CD1c-positive myeloid dendritic cell (primary cell): ENCODE data around the gene PTGR3.

ENCODE experiments used
- DNase-seq: peaks from one replicate; pipeline ENCODE4 v3.0.0-alpha.2; 2016; ENCODE audit errors: extremely low spot score

PTGR3 gene, protein sequence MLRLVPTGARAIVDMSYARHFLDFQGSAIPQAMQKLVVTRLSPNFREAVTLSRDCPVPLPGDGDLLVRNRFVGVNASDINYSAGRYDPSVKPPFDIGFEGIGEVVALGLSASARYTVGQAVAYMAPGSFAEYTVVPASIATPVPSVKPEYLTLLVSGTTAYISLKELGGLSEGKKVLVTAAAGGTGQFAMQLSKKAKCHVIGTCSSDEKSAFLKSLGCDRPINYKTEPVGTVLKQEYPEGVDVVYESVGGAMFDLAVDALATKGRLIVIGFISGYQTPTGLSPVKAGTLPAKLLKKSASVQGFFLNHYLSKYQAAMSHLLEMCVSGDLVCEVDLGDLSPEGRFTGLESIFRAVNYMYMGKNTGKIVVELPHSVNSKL

DNA sequence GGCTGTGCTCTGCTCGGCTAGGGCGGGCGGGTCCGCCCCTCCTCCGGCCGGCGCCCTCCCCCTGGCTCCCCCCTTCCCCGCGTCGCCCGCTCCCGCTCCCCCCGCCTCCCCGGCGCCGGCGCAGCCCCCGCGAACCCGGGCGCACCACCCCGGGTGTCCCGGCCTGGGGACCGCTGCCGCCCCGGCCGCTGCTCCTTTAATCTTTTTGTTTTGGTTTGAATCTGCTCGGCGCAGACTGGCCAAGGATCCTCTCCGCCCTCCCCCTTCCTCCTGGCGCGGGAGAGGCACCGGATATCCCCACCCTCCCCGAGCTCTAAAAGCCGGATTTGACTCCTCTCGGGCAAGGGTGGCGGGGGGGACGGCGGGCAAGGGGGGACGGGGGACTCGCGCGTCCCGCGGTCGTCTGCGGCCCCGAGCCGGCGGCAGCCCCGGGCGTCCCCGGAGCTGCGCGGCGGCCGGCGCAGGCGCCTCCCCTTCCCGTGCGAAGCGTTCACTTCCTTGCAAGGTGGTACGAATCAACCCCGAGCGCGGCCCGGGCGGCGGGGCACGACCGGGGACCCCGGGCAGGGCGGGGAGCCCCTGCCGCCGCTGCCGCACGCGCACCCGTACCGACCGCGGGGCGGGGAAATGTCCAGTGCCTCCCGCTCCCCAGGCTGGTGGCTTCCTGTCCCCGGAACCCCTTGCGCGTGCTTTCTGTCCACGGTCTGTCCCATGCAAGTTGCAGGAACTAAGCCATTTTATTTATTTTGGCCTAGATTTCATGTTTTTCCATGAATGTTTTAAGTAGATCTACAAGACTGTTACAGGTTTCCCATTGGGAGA is at the start of gene PTGR3:
PTGR3 (minus strand) TSS at position 11 of the 822 bp plus-strand sequence. CDS start 81 bp downstream, outside the sequence.
- DNase-seq, result peak; percentile 82

DNA sequence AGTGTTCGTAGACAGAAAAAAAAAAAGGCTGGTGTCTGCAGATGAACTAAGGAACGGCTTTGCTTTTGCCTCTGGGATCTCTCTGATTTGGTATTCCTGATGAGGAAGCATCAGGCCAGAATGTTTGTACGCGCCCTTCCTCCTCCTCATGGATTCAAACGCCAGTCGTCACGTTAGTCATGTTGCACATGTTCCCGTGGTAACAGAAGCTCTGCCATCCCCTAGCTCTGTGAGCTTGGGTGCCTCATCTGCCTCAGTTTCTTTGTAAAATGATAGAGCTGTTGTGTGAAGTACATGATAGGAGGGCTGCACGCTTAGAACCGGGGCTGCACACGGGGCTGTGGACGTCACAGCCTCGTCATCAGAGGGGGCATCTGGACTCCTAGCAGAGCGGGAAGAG is 48.7 kb upstream of the PTGR3 start:
- DNase-seq, result no peak

DNA sequence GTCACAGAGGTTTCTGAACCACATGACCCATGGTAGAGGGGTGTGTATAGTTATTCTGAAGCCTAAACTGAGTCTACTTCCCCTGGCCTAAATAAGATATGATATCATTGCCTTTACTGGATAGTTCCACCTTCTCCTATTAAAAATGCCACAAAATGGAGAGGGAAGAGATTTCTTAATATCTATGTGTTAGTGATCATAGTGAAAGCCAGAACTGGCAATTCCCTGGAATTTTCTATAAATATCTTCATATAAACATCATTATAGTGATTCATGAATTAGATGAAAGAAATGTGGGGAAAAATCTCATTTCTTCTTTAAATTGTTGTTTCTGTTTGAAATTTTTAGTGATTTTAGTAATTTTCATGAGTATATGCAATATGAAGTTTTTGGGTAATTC is 47.4 kb upstream of the PTGR3 start:
- DNase-seq, result no peak

DNA sequence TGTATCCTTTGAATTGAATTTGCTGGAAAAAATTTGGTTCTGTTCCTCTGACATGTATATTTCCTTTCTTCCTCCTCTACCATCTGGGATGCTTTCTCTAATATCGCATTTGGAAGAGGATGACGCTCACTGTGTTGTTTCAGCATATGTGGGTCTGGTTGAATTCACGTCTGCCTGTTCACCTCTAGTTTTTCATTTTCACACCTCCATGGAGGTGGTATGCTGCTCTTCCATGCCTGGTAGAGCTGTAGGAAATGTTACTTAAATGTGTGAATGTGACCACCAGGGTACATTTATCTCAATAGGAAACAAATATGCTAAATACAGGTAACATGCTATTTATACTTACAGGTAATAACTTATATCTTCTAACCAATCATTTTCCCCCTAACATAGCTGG is 46.2 kb upstream of the PTGR3 start:
- no peak for DNase-seq

DNA sequence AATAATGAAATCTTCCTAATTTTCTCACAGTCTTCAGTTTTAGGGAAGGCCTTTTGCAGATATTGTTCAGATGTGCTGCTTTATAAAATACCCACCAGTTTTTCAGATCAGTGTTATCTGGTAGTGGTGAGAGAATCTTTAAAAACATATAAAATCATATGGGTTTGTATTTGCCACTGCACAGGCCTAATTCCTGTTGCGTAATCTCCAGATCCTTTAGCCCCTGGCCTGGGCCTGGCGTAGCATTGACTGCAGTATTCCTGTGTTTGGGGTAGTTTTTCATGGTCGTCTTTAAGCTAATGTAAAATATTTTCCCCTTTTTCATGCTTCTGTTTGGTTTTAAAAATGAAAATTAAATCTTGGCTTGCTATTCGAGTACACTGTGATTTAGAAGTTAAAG is 44.8 kb upstream of the PTGR3 start:
- DNase-seq, result no peak

DNA sequence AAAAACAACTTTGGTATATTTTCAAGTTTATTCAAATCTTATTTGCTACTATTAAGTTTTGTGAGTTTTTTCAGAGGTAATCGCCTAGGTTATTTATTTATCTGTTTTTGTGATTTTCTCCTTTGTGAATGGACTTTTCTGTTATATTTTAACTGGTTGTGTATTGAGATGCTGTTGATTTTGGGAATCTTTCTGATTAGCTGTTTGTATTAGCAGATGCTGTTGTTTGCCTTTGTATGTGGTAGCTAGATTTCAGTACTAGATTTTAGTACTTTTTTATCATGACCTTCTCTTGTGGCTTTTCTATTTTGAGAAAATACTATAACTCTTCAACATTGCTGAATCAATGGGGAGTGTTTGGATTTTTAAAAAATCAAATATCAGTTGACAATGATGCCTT is 44.1 kb upstream of the PTGR3 start:
- DNase-seq, result no peak

DNA sequence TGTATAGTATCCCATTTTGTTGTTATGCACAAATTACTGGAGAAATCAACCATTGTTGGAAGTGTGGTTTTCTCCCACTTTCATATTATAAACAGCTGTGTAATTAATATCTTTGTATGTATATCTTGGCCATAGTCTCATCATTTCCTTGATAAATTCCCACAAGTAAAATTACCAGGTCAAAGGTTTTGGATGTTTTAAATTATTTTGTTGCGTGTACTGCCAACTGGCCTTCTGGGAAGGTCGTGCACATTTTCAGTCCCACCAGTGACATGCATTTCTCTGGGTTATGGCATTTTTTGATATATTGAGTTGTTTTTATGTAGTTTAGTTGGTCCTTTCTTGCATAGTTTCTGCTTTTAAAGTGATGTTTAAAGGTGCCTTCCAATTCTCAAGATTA is 43.2 kb upstream of the PTGR3 start:
- no peak for DNase-seq

DNA sequence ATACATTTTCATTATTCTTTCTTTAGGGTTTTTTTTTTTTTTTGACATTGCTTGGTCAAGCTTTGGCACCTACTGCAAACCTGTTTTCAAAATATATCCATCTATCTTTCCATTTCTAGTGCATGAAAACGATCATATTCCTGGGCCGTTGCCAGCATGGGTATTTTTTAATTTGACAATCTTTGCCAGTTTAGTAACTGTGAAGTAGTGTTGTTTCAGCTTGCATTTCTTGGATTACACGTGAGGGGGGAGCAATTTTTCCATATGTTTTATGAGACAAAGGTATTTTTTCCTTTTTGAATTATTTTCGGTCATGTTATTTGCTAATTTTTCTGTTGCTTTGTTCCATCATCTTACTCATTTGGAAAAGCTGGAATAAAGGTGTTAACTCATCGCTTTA is 42.5 kb upstream of the PTGR3 start:
- DNase-seq, result no peak

DNA sequence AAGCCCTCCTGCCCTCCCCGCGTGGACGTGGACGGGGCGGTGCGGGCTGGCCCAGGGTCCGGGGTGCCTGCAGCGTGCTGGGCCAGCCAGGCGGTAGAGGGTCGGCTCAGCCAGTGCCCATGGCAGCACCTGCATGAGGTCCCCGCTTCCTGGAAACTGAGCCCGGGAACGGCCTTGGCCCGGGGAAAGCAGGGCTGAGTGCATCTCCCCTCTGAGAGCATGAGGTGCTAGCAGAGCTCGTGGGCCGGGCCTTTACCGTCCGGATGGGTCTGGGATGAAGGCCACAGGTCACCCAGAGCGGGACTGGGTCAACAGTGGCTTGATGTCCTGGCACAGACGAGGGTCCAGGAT is 41.5 kb upstream of the PTGR3 start:
- DNase-seq, result no peak

DNA sequence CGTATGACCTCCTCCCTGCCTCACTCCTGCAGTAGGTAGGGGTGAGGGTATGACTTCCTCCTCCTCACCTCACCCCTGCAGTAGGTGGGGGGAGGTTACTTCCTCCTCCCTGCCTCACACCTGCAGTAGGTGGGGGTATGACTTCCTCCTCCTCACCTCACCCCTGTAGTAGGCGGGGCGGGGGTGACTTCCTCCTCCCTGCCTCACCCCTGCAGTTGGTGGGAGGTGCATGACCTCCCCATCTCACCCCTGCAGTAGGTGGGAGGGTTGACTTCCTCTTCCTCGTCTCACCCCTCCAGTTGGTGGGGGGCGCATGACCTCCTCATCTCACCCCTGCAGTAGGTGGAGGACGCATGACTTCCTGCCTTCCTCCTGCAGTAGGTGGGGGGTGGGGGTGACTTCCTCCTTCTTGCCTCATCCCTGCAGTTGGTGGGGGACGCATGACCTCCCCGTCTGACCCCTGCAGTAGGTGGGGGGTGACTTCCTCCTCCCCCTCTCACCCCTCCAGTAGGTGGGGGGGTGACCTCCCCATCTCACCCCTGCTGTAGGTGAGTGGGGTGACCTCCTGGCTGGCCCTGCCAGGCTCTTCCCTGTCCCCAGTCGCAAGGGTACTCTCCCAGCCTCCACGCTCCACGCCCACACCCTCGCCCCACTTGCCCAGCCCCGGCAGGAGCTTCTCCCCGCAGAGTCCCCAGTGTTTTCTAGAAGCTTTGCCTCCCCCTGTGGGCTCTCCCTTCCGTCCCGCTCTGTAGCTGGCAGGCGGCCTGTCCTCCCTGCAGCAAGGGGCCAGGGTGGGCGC is 40.9 kb upstream of the PTGR3 start:
- peak; percentile 63 for DNase-seq

DNA sequence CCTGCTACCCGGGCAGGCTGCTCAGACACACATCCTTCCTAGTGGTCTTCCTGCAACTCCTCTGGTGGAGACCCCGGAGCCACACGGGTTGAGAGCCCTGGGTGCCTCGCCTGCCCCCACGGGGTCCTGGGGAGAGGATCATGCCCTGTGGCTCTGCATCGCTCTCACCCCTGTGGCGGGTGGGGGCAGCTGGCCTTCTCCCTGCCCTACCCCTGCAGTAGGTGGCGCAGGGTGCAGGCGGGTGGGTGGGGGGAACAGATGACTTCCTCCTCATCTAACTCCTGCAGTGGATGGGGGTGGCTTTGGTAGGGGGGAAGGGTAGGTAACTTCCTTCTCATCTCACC is 40.2 kb upstream of the PTGR3 start:
- no peak for DNase-seq

DNA sequence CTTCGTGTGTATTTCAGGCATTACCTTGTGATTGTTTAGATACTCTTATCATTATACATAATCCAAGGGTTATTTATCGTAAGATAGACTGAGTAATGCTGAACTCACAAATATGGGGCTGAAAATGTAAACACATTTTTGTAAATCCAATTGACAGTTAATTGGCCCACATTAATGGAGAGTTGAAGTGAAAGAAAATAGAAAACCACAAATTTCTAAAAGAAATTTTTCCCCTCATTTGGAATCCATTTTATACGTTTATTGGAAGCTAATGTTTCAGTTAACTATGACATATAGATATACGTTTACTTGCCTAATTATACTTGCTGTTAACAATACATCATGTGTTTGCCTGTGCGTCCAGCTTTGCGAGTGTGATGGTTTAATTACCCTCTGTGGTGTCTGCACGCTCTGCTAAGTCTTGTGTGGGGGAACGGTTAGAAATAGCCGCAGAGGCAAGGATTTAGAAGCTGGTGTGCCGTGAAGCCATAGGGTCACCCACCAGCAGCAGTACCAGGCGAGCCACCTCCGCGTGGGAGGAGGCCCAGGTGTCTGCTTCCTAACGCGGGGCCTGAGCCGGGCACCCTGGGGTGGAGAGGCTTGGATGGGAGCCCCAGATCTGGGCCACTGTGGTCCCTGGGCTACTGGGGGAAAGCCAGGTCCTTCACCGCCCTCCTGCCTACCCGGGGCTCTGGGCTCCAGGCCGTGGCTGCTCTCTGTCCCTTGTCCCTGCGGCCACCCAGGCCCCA is 39.7 kb upstream of the PTGR3 start:
- DNase-seq, result no peak

DNA sequence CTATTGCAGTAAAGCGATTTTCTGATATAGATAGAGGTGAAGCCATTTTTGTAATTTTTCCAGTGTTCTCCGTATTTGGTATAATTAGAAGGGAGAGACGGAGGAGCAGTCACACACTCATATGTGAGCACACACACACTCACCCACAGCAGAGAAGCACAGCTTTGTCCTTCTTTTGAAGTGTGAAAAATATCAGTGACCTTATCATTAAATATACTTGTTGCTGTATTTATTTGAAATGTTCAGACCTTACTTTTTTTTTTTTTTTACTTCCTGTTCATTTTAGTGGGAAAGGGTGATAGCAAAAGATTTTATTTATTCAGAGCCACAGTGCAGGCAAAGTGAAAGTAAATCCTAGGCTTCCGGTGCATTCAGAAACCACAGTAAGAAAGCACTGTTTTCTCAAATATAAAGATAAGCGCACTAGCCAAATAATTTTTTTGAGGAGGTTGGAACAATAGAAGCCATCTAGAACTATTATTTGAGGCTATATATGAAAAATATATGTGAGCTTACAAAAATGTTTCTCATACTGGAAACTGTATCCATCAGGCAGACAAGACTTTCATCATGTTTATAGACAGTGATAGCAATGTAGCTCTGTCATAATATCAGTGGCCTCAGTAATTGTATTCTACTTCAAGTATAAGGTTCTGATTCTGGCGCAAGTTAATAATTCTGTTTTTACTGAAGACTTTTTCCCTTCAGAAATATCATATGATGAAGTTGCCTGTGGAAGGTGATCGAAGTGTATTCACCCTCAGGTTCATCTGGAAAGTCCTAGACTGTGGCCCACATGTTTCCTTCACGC is 38.9 kb upstream of the PTGR3 start:
- DNase-seq, result peak; percentile 19

DNA sequence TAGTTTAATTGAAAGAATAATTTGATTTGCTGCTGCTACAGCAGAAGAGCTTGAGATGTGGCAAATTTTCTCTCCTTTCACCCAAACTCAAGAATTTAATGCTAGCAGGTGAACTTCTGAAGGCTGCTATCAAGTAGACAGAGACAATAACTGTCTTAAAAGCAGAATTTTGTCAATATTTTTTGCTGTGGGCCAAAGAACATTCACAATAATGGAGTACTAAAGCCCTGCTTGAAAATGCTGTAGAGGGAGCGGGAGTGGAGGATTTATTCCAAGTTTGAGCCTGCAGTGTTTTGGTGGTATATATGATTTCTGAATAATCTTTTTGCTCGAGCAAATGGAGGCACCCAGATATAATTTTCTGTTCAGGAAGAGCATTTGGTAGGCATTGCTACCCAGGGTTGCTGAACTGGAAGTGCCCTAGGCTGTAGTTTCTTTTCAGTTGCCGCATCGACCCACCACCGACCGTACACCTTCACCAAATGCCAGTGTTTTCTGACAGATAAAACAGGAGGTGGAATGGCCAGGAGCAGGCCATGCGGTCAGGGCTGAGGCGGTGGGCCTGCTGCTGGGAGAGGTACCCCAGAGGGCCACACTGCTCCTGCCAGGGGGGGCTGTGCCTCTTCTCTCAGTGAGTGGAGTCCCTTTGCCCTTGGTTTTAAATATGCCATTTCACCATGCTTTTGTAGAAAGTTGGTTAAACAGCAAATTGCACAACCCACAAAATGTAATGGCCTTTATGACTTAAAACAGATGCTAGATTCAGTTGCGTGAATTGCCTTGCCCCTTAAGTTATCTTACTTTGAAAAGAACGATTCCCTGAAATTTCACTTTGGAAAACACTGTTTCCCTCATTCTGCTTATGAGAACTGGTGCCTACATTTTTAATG is 38.0 kb upstream of the PTGR3 start:
- no peak for DNase-seq

DNA sequence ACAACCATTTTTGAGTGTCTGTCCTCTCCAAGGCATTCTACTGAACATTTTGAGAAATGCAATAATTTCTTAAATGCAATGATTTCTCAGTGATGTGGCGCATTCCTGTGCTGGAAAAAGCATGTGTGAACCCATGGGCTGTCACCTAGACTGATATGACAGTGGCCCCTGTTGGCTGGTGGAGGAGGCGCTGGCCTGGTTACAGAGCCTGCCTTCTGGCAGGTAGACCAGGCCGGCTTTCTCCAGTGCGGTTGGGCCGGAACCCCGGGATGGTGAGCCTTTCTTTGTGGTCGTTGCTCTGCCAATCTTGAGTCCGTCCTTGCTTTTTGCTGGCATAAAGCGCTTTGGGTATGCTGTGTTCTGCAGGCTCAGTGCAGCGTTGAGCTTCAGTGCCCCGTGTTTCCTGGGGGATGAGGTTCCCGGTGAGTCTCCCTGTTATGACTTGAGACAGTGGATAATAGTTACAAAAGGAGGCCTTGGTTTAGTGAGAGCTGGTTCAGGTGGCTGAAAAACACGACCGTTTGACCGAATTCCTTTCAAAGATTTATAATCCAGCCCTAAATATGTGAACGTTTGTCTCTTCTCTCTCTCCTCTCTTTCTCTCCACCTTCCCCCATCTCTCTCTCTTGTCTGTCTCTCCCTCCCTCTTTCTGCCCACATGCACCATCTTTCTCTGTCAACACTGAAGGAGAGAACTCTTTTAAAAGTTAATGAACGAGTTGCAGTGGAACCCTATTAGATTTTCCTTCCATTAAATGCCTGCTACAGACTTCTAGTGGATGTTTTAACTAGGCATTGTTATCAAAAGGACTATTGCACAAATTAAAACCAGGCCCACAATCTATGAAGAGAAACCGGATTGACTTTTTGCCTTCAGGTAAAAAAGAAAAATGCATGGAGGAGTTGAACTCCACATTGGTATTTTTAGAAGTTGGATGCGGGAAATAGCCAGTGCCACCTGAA is 35.7 kb upstream of the PTGR3 start:
- no peak for DNase-seq

DNA sequence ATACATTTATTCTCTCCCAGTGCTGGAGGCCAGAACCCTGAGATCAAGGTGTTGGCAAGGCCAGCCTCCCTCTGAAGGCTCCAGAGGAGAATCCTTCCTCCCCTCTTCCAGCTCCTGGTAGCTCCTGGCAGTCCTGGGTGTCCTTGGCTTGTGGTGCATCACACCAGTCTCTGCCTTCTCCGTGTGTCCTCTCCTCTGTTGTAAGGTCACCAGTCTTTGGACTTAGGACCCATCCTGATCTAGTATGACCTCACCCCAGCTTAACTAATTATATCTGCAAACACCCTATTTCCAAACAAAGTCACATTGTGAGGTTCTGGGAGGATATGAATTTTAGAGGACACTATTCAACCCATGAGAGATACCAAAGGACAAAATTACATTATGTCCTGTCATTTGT is 32.8 kb upstream of the PTGR3 start:
- DNase-seq, result no peak

DNA sequence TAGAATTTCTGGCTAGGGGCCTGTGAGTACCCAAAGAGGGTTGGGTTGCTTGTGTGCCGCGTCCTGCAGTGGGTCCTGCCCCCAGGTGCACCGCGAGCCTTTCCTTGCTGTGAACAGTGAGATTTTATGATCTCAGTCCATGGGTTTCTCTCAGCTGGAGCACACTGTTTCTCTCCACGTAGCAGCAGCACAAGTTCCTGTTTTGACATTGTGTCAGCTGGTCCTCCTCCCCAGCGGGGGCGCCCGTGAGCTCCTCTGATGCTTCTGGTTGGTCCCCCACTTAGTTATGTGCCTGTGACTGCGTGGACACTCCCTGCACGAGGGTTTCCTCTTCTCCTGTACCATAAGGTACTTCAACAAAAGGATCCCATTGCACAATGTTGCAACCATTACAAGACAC is 31.5 kb upstream of the PTGR3 start:
- no peak for DNase-seq

DNA sequence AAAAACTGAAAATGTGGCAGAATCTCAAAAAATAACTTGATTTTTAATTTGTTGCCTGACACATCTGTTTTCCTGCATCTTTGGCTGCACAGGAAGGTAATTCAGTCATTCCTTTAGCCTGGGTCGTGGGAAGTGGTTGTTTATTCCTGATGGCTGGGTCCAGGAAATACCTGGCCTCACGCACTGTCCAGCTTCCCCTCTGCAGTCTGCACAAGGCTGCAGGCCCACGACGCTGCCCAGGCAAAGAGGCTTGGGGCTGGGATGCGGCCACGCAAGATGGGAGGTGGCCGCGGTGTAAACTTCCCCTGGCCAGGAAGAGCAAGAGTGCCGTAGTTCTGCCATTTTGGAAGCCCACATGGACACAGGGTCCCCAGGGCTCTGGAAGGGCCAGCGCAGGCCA is 29.8 kb upstream of the PTGR3 start:
- no peak for DNase-seq

DNA sequence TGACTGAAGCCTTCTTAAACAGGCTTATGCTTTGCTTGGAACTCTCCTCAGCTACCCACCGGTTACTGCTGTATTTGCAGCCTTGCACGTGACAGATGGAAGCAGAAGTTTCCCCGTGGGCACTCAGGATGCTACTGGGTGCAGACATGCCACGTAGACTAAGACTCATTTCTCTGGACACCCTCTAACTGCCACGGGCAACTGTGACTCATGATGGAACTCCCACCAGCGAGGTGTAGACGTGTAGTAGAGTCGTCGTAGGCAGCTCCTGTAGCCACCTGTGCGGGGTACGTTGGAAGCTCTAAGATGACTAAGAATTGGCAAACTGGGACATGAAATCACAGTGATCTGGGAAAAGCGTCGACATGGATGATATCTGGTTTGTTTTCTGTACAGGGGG is 29.2 kb upstream of the PTGR3 start:
- DNase-seq, result no peak
